ENCODE results near the gene LARGE1.
"Not testable (repeated sequence)": the region's sequence is repeated elsewhere in the genome, so short reads cannot be mapped to it uniquely, and the experiment has no call there.

Gene LARGE1

DNA sequence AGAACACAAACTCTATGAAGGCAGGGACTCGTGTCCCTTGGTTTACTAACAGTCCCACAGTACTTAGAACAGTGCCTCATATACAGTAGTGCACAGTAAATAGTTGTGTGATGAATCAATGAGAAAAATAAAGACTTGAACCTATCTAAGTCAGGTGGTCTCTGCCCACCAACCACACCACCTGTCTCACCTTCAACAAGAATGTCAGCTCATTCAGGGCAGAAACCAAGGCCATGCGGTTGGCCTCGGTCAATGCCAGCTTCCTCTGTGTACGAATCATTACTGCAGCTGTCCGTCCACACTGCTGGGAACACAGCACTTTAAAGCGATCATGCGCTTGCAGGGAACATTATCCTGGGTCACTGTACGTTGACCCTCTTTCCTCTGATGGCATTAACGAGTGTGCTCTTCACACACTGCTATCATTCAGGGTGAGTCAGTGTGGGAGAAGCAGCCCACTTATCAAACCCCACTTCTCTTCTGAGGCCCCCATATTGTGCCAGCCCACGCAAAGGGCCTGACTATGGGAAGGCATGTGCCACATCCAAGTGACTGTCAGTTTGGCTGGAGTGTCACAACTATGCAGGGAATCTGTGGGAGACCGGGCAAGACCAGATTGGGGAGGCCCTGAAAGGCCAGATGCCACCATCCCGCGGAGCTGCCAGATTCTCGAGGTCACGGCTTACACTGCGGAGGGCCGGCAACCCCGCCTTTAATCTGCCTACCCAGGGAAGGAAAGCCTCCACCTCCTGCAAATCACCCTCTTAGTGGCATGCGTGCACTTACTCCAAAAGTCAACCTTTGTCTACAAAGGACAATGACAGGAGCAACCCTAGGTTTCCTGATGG, 36.1 kb downstream of the LARGE1 start:
- no peak for DNase-seq

DNA sequence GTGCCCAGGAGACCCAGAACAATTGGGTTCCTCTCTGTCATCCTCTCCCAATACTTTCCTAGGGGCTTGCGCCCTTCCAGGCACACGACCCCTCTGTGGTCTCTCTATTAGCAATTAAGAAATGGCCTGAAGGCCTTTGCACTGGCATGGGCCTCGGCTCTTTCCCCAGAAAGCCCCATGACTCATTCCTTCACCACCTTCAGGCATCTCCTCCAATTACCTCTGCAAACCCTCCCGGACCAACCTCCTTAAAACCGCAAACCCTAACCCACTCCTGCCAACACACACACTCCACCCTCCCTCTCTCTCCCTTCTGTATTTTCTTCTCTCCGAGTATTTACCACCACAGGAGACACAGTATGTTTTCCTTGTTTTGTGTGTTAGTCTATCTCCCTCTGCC, 36.7 kb downstream of the LARGE1 start:
- DNase-seq, result no peak

DNA sequence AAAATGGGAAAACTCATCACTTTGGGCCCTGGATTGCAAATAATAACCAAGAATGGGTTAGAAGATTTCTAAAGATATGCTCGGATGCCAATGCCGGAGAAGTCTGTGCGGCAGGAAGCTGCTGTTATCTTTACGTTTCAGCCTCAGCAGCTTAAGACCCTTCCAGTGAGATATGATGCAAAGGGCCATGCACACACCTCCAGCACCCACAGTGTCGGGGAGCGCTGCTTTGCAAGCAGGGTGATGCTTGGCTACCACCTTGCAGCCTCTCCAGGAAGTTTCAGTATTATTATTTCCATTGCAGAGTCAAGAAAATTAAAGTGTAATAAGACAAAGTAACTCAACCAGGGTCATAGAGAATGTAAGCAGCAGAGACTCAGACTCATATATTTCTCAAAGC, 37.3 kb downstream of the LARGE1 start:
- DNase-seq, result no peak

DNA sequence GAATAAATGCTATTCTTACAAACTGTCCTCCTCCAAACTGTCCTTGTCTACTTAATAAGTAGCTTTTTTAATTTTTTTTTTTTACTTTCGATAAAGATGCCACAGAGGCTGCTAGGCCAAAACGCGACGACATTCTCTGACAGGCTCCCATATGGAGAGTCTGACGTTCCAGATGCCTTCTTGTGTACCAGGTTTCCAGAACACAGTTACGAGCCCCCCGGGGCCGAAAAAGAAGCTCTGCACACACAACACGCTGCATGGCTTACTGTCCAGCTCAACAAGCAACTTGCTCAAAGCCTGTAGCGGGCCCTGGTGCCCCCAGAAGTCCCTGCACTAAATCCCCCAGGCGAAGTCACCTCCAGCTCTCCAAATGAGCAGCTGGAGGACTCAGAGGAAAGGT, 39.3 kb downstream of the LARGE1 start:
- DNase-seq, result no peak

DNA sequence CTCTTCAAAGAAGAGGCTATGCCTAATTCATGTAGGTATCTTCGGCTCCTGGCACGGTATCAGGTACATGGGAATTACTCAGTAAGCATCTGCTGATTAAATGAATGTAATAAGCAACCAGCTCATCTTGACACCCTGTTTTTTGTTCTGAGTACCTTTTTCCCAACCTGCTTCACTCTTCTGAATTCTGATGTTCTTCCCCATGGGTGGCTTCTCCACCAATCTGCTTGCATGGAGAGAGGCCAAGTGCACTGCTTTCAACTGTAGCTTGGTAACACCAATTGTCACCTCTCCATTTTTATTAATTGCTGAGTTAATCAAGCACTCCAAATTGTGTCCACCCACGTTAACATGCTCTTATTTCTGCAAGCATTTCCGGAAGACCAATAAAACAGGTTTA, 40.5 kb downstream of the LARGE1 start:
- no peak for DNase-seq

DNA sequence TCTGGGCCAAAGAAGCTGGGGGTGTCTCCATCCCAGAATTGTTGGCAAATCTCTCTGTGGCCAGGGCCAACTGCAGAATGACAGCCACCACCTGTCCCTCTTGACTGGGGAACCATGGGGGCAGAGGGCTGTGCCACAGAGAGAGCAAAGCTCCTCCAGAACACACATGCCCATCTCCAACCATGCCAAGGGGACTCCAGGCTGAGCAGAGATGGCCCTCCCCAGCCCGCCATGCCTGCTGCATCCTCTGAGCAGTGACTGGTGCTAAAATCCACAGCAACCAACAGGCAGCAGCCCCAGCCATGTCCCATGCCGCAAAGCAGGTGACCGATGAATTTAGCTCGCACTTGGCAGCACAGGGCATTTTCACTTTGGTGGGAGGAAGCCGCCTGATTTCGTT, 45.0 kb downstream of the LARGE1 start:
- no peak for DNase-seq

DNA sequence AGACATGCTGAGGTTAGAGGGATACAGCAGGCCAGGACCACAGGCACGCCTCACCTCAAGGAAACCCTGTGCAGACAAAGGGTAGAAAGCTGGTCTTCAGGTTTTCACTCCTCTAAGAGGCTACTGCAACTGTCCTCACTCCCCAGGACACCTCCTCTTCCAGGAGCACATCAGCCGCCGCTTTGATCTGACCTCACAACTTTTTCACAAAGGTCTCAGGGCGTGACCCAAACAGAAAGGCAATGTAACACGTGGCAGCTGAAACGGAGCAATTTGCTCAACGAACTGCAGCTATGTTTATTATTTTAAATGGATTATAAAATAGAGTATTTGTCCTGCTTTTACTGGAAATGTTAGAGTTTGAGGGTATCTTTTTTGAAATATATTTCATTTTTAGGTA, 46.1 kb downstream of the LARGE1 start:
- no peak for DNase-seq

DNA sequence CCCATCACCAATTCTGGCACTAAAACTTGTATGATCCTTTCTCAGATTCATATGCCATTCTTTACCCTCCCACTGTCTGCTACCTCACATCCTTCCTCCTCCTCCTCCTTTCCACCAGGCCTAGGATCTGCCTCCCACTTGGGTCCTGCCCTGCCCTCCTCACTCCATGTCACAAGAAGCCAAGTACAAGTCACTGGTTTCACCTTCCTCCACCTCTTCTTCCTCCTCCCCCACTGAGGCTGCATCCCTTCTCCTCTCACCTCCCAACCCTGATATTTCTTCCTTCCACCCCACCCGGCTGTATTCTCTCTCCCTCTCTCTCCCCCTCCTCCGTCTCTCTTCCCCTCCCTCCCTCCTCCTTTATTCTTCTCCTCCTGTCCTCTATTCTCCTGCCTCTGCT, 46.6 kb downstream of the LARGE1 start:
- peak in 3 of 4 experiments; percentile 17 to 48 (median 23) for DNase-seq

DNA sequence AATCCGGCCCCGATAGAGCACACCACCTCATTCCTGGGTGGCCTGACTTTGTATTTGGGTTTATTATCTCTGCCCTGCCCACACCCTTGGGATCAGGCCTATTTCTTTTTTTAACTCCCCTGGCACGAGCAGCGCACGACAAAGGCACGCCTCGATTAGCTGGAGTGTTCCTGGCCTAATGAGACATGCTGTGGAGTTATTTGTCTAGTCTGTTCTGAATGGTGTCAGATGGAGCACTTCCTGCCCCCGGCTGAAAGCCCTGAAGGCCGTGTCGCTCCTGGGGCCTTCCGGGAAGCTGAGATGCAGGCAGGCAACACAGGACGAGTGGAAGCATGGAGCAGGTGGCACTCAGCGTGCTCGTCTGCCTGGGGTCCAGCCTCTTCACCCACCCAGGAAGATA, 47.1 kb downstream of the LARGE1 start:
- no peak for DNase-seq

DNA sequence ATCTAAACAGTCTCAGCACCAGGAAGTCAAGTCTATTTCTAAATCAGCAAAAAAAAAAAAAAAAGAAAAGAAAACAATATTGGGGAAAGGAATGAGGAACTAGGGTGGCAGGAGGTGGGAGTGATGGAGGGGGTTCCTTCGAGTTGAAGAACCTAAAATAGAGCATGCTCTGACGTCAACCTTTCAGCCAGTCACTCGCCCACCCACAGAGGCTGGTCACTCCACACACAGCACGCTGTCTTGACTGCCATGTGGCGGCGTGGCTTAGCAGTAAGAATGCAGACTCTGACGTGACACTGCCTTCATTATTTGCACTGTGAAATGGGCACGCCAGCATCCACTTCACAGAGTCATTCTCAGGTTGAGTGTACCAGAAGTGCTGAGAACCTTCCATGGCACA, 48.3 kb downstream of the LARGE1 start:
- DNase-seq, result peak; percentile 63 to 91 (median 76)

DNA sequence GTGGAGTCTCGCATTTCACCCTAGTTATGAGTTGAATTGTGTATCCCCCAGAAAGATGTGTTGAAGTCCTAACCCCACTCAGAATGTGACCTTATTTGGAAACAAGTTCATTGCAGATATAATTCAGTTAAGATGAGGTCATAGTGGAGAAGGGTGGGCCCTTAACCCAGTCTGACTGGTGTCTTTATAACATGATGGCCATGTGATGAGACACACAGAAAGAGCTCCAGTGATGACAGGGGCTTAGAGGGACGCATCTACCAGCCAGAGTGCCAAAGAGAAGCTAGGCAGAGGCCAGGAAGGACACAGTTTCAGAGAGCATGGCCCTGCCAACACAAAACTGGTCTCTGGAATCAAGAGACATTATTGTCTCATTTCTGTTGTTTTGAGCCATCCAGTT, 50.3 kb downstream of the LARGE1 start:
- DNase-seq, result peak in 1 of 4 experiments; percentile 30

DNA sequence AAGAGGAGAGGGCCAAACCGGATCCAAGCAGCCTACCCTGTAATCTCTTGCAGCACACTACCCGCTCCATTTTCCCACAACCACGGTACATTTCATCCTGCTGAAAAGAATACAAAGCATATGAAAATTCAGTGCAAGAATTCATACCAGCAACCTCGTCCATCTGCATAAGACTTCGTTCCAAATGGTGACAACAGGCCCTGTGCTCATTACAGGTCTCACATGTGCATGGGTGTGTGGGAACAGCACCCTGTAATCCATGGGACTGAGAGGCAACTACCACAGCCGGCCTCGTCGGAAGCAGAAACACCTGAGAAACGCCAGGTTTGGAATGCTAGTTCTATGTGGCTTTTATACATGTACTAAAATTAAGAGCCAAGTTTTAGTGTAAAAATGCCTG, 52.3 kb downstream of the LARGE1 start:
- DNase-seq, result no peak

DNA sequence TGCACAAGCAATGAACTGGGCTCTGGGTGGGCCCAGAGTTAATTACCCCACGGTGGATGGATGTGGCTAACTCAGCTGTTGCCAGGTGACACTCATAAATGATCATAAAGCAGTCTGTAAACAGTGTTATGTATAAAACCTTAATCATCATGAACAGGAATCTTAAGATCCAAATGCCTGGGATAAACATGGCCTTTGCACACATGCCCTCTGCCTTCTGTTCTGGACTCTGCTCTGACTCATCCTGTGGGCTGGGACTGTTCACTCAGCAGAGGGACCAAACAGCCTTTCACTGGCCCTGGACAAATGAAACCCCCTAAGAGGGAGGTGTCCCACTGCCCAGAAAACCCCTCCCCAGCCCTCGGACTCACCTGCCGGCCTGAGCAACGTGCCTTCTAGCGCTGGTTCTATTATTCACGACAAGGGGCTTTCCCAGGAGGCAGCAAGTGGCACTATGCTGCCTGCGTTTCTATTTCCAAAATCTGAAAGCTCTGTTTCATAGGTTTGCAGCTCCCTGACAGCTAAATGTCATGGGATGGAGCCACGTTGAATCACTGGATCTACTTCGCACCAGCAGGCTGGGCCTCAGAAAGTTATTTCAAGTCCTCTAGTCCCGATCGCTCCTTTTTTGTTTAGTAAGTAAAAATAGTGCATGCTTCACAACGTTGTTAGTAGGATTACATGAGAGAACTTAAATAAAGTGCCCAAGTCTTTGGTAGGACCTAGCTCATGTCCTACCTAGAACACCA, 53.0 kb downstream of the LARGE1 start:
- peak in 1 of 4 experiments; percentile 61 for DNase-seq

DNA sequence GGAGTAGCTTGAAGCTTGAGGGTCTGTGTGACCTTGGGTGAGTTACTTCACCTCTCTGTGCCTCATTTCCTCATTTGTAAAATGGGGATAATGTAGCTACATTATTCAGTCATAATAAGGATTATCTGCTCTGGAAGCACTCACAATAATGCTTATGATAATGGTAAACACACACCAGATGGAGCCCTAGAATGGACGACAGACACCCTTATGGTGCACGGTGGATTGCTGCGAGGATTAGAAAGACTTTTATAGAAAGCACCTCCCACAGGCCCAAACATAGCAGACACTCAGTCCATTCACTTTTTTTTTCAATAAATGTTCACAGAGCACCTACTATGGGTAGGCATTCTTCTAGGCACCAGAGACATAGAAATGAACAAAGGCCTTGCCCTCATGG, 53.8 kb downstream of the LARGE1 start:
- DNase-seq, result no peak

DNA sequence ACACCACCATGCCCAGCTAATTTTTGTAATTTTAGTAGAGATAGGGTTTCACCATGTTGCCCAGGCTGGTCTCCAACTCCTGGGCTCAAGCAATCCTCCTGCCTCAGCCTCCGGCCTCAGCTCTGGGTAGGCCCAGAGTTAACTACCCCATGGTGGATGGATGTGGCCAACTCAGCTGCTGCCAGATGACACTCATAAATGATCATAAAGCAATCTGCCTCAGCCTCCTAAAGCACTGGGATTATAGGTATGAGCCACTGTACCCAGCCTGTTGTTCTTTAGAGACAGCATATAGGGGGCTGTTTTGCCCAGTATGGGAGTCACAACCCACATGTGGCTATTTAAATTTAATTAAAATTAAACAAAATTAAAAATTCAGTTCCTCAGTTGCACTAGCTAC, 54.3 kb downstream of the LARGE1 start:
- no peak for DNase-seq

DNA sequence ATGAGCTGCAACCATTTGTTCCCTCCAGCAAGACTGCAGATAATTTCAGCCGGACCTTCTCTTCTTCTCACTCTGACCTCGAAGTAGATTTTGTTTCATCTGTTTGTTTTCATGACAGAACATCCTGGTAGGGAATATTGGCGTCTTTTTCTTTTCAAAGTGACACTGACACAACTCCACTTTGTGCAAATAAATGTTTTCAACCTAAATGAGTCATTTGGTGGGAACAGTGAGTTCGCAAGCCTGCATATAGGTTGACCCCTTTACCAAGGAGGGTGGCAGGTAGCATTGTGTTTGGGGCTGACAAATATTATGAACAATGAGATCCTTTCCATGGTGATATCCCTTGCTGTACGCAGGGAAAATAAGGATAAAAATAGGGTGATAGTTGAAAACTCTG, 55.0 kb downstream of the LARGE1 start:
- DNase-seq, result no peak

DNA sequence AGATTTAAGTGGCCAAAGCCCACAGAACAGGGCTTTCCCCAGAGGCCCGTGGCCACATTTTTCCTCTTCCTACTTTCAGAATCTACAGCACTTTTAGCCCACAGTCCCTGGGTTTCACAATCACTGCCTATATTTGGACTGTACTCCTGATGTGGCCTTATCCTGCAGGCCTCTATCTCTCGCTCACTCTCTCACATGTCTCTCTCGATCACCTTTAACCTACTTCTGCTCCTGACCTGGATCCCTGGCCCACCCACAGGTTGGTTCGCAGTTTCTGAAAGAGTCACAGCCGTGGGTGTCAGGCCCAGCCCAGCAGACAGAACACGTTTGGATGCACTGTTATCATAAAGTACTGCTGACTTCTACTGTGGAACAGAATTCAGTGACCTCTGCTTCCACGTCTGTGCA, 55.5 kb downstream of the LARGE1 start:
- DNase-seq, result peak; percentile 19 to 70 (median 35)

DNA sequence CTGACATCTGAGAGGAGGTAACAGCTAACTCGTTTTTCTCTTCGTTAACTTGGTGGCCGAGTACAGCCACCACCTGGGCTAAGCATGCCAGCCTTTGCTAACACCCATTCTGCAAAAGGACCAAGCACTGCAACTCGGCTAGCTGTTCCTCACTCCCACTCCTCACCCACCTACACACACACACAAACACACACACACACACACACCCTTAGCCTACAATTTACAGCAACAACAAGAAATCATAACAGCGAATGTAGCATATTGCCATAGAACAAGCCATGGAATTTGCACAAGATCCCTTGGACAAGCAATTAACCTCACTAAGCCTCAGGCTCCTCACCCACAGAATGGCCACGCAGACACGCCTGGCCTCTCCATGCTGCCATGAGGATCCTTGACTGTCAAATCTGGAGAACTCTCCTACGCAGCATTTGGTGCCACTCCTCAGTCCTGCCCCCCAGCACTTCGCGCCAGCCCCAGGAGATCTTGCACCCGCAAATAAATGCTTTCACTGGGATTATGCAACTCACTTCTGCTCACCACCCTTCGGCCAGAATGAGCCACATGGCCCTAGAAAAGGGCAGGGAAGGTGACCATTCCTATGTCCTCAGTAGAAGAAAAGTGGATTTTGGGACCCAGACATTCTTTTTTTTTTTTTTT, 58.9 kb downstream of the LARGE1 start:
- no peak for DNase-seq

DNA sequence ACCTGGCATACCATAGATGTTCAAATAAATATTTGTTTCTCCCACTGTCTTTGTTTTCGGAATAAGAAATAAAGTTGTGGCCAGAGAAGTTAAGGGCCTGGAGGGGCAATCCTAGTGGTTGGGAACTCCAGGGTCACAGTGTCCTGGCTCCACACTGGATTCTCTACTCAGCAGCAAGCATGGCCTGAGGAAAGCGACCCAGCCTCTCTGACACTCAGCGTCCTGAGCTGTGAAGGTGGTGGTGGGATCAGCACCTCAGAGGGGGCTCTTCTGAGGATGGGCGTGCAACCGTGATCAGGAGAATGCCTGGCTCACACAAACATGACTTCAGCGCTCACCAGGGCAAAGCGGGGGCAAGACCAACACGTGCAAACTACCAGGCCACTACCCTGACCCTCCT, 59.9 kb downstream of the LARGE1 start:
- no peak for DNase-seq

DNA sequence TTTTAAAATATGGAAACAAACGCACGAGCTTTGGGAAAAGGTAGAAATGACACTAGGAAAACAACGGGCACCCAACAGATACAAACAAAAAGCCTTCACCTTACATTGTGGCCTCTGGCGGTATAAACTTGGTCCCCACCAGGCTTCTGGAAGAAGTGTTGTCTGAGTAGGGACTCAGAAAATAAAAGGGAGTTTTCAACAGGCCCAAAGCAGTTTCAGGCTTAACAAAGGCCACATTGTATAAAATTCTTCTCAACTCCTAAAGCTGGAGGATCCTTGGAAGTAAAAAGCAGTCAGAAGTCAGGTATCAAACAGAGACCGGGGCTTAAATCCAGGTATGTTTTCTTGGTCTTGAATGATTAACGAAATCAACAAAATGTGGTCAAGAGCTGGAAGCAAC, 61.0 kb downstream of the LARGE1 start:
- DNase-seq, result no peak

DNA sequence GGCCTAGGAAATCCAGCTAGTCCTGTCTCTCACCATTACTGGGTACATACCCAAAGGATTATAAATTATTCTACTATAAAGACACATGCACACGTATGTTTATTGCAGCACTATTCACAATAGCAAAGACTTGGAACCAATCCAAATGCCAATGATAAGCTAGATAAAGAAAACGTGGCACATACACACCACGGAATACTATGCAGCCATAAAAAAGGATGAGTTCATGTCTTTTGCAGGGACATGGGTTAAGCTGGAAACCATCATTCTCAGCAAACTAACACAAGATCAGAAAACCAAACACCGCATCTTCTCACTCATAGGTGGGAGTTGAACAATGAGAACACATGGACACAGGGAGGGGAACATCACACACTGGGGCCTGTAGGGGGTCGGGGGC, 61.6 kb downstream of the LARGE1 start:
- not testable (repeated sequence) for DNase-seq

DNA sequence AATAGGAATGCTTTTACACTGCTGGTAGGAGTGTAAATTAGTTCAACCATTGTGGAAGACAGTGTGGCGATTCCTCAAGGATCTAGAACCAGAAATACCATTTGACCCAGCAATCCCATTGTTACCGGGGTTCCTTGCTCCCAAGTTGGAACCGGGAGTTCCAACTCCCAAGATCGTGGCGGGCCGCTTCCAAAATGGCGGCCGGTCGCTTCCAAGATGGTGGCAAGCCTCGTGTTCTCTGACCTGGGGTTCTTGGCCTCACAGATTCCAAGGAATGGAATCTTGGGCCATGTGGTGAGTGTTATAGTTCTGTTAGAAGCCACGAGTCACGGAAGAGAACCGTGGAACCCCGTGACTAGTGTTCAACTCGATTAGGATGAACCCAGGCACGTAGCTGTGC, 62.5 kb downstream of the LARGE1 start:
- DNase-seq, result not testable (repeated sequence)

DNA sequence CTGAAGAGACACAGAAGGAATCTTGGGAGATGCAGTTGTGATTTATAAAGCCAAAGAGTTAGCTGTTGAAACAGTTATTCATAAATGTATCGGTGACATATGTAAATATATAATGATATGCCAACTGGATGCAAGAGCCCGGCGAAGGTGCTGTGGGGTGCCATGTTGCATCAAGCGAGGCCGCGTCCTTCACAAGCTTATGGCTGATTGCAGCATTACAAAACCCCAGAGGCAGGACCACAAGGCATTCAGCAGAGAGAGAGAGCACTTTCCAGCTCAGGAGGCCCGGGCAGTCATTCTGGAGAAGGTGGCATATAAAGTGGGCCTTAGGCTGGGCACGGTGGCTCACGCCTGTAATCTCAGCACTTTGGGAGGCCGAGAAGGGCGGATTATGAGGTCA, 65.6 kb downstream of the LARGE1 start:
- DNase-seq, result no peak
